Thyroid gland (tissue), 4 donors: ENCODE measurements around the gene AGBL1. TPM values are rescaled to one million over a fixed set of nuclear protein-coding genes. Genes with fewer than 3 reads are reported as not detected.
A peak's percentile ranks its signal among the peaks of the same experiment; 100 is the strongest.

Experiments
- DNase-seq, 2 donors: peaks; one replicate each; pipeline ENCODE4 v3.0.0-alpha.2; 2019
- H3K27ac ChIP-seq, 3 donors: fragments of 200-600 bp; sonication (generic); 1 replicate in 2 of 3; 2 replicates in 1 of 3; pipeline ENCODE4 v1.5.1; 2016 to 2019; ENCODE audit warnings: mild to moderate bottlenecking in 1 of 3, moderate library complexity in 1 of 3
- H3K27me3 ChIP-seq: fragments of 200-600 bp; sonication (generic); one replicate; pipeline ENCODE4 v1.5.1; 2019
- H3K36me3 ChIP-seq, 2 donors: fragments of 200-600 bp; sonication (generic); one replicate each; pipeline ENCODE4 v1.5.1; 2016 to 2019
- H3K4me1 ChIP-seq, 2 donors: fragments of 200-600 bp; sonication (generic); one replicate each; pipeline ENCODE4 v1.5.1; 2017 to 2019
- H3K4me3 ChIP-seq, 3 donors: fragments of 200-600 bp; sonication (generic); replicated peaks in 1 of 3; 1 replicate in 2 of 3; 2 replicates in 1 of 3; pipeline ENCODE4 v1.5.1; 2016; ENCODE audit warnings: mild to moderate bottlenecking in 1 of 3
- H3K9me3 ChIP-seq: fragments of 200-600 bp; sonication (generic); one replicate; pipeline ENCODE4 v1.5.1; 2017
- CTCF ChIP-seq, 6 experiments: fragments of 200-600 bp in 3 of 6; fragments of 450-650 bp in 3 of 6; sonication (generic) in 3 of 6; IDR thresholded peaks; one replicate each; pipeline ENCODE4 v1.5.1; 2016 to 2019; ENCODE audit warnings: antibody characterized with exemption in 6 of 6, mild to moderate bottlenecking in 2 of 6, inconsistent platforms in 1 of 6, moderate library complexity in 1 of 6
- POLR2A ChIP-seq, 2 donors: fragments of 450-650 bp; IDR thresholded peaks; one replicate each; pipeline ENCODE4 v1.6.1; 2017; ENCODE audit warnings: antibody characterized with exemption in 2 of 2, mild to moderate bottlenecking in 2 of 2, moderate library complexity in 1 of 2
- WGBS, 2 donors: methylation state at CpG; one replicate each; pipeline ENCODE4 v1.1.5; 2017; 5-methylcytosine and 5-hydroxymethylcytosine counted together
- intact Hi-C: fragments of 100-400 bp; cut with DNase I; formaldehyde crosslinking; loops from one replicate; pipeline ENCODE4 v1.15.1; 2023
- total RNA-seq, 4 donors: library from RNA; depleted of rRNA; stranded (reverse); fragments of >200 nt; gene quantifications; one replicate each; pipeline ENCODE4 v1.2.3, GENCODE V29; 2016

AGBL1 gene
- total RNA-seq, 4 donors from 2014 or later, result not detected

GRCh38 chr15:86799226-86799625 is 719.6 kb downstream of the AGBL1 start:
- no peak for TF ChIP-seq POLR2A (IDR thresholded peaks at IDR 0.05)
- TF ChIP-seq CTCF (IDR thresholded peaks at IDR 0.05), result no peak
- DNase-seq, result no peak
- WGBS, 2 donors, result 96 to 97% methylated on average over 3 of the region's 3 CpGs
- Histone ChIP-seq H3K4me3 (no peak overlapping the region), H3K27me3 (no peaks in the 10 kb centered on the region), H3K4me1 (no peaks in the 10 kb centered on the region), H3K36me3 (no peaks in the 10 kb centered on the region), H3K9me3 (no peaks in the 10 kb centered on the region), H3K27ac (no peak overlapping the region)
- intact Hi-C loops, result no loop called here

- H3K27ac ChIP-seq, result no peak overlapping the region
- intact Hi-C loops, result no loop called here
- no peaks in the 10 kb centered on the region for H3K36me3 ChIP-seq
- DNase-seq, result no peak
- no peak for TF ChIP-seq POLR2A (IDR thresholded peaks at IDR 0.05)
- no peak for TF ChIP-seq CTCF (IDR thresholded peaks at IDR 0.05)
- H3K4me3 ChIP-seq, result no peak overlapping the region
- no peaks in the 10 kb centered on the region for H3K9me3 ChIP-seq
- WGBS, 2 donors, result 97 to 98% methylated on average over 3 of the region's 3 CpGs
- peaks cover 15 to 16% of the 10 kb centered on the region in 2 donors for H3K4me1 ChIP-seq
- no peaks in the 10 kb centered on the region for H3K27me3 ChIP-seq
These were observed 722.6 kb downstream of the AGBL1 start for GRCh38 chr15:86802244-86802643.

GRCh38 chr15:86804406-86804805 is 724.7 kb downstream of the AGBL1 start:
- no peaks in the 10 kb centered on the region for H3K9me3 ChIP-seq
- H3K36me3 ChIP-seq, result no peaks in the 10 kb centered on the region
- H3K27ac ChIP-seq, result no peak overlapping the region
- TF ChIP-seq CTCF (IDR thresholded peaks at IDR 0.05), result no peak
- no peak for TF ChIP-seq POLR2A (IDR thresholded peaks at IDR 0.05)
- peak in 1 of 2 donors; percentile 10 for DNase-seq
- 94 to 97% methylated on average over 2 of the region's 2 CpGs for WGBS, 2 donors
- no peaks in the 10 kb centered on the region for H3K27me3 ChIP-seq
- no peak overlapping the region for H3K4me3 ChIP-seq
- H3K4me1 ChIP-seq, result peaks cover 30 to 32% of the 10 kb centered on the region in 2 donors
- intact Hi-C loops, result no loop called here

- Histone ChIP-seq H3K36me3 (no peaks in the 10 kb centered on the region), H3K9me3 (no peaks in the 10 kb centered on the region), H3K4me1 (peaks cover 33 to 43% of the 10 kb centered on the region in 2 donors), H3K27me3 (no peaks in the 10 kb centered on the region), H3K4me3 (no peak overlapping the region), H3K27ac (no peak overlapping the region)
- DNase-seq, result no peak
- TF ChIP-seq POLR2A (IDR thresholded peaks at IDR 0.05), result no peak
- TF ChIP-seq CTCF (IDR thresholded peaks at IDR 0.05), result no peak
- intact Hi-C loops, result no loop called here
These were observed 730.7 kb downstream of the AGBL1 start for GRCh38 chr15:86810329-86810728.

- WGBS, 2 donors, result 94 to 97% methylated on average over 6 to 7 of the region's 7 CpGs
- TF ChIP-seq CTCF (IDR thresholded peaks at IDR 0.05) (no peak), POLR2A (IDR thresholded peaks at IDR 0.05) (no peak)
- H3K9me3 ChIP-seq, result no peaks in the 10 kb centered on the region
- H3K4me3 ChIP-seq, result no peak overlapping the region
- no peak overlapping the region for H3K27ac ChIP-seq
- intact Hi-C loops, result no loop called here
- no peak for DNase-seq
- peaks cover 10 to 19% of the 10 kb centered on the region in 2 donors for H3K4me1 ChIP-seq
- H3K36me3 ChIP-seq, result no peaks in the 10 kb centered on the region
- no peaks in the 10 kb centered on the region for H3K27me3 ChIP-seq
These were observed 734.2 kb downstream of the AGBL1 start for GRCh38 chr15:86813892-86814291.
